PC-3 (cell line): Measurements from ENCODE around the gene CDC42BPB. TPM values are rescaled to one million over a fixed set of nuclear protein-coding genes. Genes with fewer than 3 reads are reported as not detected.

ENCODE experiments used
- ATAC-seq: fragments of 200-7000 bp; cut with Tn5 transposase; 2 replicates; pipeline ENCODE4 v1.9.1; 2020; ENCODE audit warnings: mild to moderate bottlenecking, moderate library complexity
- BruUV-seq: library from RNA; stranded (reverse); fragments of 400-500 nt; replicated peaks from 2 replicates; lab custom pipeline; 2021; lab: Mats Ljungman, UMichigan
- CTCF ChIA-PET: fragments of 300-600 bp; sonication (Branson Sonifier 250); formaldehyde crosslinking; loops from one replicate; lab custom pipeline; 2022; ENCODE audit warnings: antibody characterized with exemption; lab: Charles Lee
- POLR2A ChIA-PET: fragments of 300-600 bp; sonication (Branson Sonifier 250); formaldehyde crosslinking; loops from one replicate; lab custom pipeline; 2022; ENCODE audit warnings: antibody characterized with exemption; ENCODE audit not compliant: unreplicated experiment; lab: Charles Lee
- DNase-seq: peaks from one replicate; pipeline ENCODE4 v3.0.0-alpha.2; 2015
- H2AFZ ChIP-seq: fragments of 300-600 bp; sonication (generic); 2 replicates; pipeline ENCODE4 v1.6.0; 2016; ENCODE audit warnings: antibody characterized with exemption, low read length
- H3F3A ChIP-seq: fragments of 300-600 bp; sonication (generic); one replicate; pipeline ENCODE4 v1.6.0; 2017; ENCODE audit warnings: antibody characterized with exemption, low read length, control low read depth, mild to moderate bottlenecking; ENCODE audit not compliant: unreplicated experiment
- H3K27ac ChIP-seq: fragments of 300-600 bp; sonication (generic); 2 replicates; pipeline ENCODE4 v1.5.1; 2016; ENCODE audit warnings: mild to moderate bottlenecking, low read length
- H3K27me3 ChIP-seq: fragments of 300-600 bp; sonication (generic); 2 replicates; pipeline ENCODE4 v1.6.1; 2016; ENCODE audit warnings: low read length, mixed read lengths
- H3K36me3 ChIP-seq: fragments of 300-600 bp; sonication (generic); 2 replicates; pipeline ENCODE4 v1.6.1; 2016; ENCODE audit warnings: low read depth, mixed run types, low read length, mixed read lengths
- H3K4me1 ChIP-seq: fragments of 300-600 bp; sonication (generic); 2 replicates; pipeline ENCODE4 v1.5.1; 2016; ENCODE audit warnings: low read length; ENCODE audit not compliant: insufficient read depth
- H3K4me2 ChIP-seq: fragments of 300-600 bp; sonication (generic); 2 replicates; pipeline ENCODE4 v1.6.0; 2016; ENCODE audit warnings: low read length
- H3K4me3 ChIP-seq: fragments of 300-600 bp; sonication (generic); 2 replicates; pipeline ENCODE4 v1.5.1; 2016; ENCODE audit warnings: mild to moderate bottlenecking, low read length, mixed read lengths
- H3K79me2 ChIP-seq: fragments of 300-600 bp; sonication (generic); 2 replicates; pipeline ENCODE4 v1.6.1; 2017; ENCODE audit warnings: low read length, mixed read lengths
- H3K9ac ChIP-seq: fragments of 300-600 bp; sonication (generic); 2 replicates; pipeline ENCODE4 v1.6.0; 2016; ENCODE audit warnings: mild to moderate bottlenecking, low read length
- H3K9me2 ChIP-seq: fragments of 300-600 bp; sonication (generic); replicated peaks from 2 replicates; pipeline ENCODE4 v1.6.1; 2016; ENCODE audit warnings: mixed run types, low read length, mixed read lengths
- H3K9me3 ChIP-seq: fragments of 300-600 bp; sonication (generic); 2 replicates; pipeline ENCODE4 v1.6.1; 2016; ENCODE audit warnings: low read length, mixed read lengths
- H4K20me1 ChIP-seq: fragments of 300-600 bp; sonication (generic); 2 replicates; pipeline ENCODE4 v1.6.1; 2016; ENCODE audit warnings: low read length, mixed read lengths
- CTCF ChIP-seq: fragments of 300-600 bp; sonication (generic); conservative IDR thresholded peaks from 2 replicates; pipeline ENCODE4 v1.5.1; 2017; ENCODE audit warnings: antibody characterized with exemption, low read depth, mild to moderate bottlenecking, low read length
- EZH2 ChIP-seq: fragments of 300-600 bp; sonication (generic); IDR thresholded peaks from one replicate; pipeline ENCODE4 v1.6.1; 2017; ENCODE audit warnings: antibody characterized with exemption, mild to moderate bottlenecking, low read length; ENCODE audit not compliant: unreplicated experiment
- EZH2phosphoT487 ChIP-seq: fragments of 300-600 bp; sonication (generic); IDR thresholded peaks from 2 replicates; pipeline ENCODE4 v1.6.1; 2018; ENCODE audit warnings: mild to moderate bottlenecking, antibody characterized with exemption, low read length, borderline replicate concordance
- intact Hi-C: fragments of 100-400 bp; cut with micrococcal nuclease; formaldehyde crosslinking; loops from 2 replicates; pipeline ENCODE4 v1.9.0; 2023
- total RNA-seq: library from RNA; depleted of rRNA; stranded (reverse); fragments of >200 nt; gene quantifications from 2 replicates; pipeline ENCODE4 v1.2.3, GENCODE V29; 2014

CDC42BPB gene
- total RNA-seq, 1 experiment from 2014 or later: 73.0 TPM

DNA sequence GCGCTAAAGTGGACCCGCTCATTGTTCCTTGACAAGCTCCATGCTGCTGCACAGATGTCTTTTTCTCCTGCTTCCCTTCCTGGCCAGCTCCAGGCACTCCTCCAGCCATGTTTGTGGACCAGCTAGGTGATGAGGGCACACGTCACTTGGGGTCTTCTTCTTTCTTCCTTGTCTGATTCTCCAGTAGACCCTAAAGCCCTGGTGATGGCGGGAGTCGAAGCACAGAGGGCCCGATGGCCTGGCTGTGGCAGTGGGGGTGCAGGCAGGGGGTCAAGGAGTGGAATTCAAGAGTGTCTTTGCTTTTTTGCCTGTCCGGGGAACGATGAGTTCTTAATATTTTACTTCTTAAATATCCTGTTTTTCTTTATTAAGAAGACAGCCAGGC, 157.8 kb downstream of the CDC42BPB start:
- no peaks in the 10 kb centered on the region for H3K9me2 ChIP-seq
- no peaks in the 10 kb centered on the region for H3K9me3 ChIP-seq
- ChIA-PET POLR2A (interaction anchor here (0.7 kb wide), 1 partner anchor 132 kb away, joined by 20 read pairs; no protein-coding TSS in a partner anchor), CTCF (no interaction called here)
- no peaks in the 10 kb centered on the region for H3K27me3 ChIP-seq
- no peak overlapping the region for H3K4me2 ChIP-seq
- intact Hi-C loops: no loop called here
- no peak overlapping the region for H3K4me3 ChIP-seq
- no peaks in the 10 kb centered on the region for H3K79me2 ChIP-seq
- TF ChIP-seq CTCF (no peak), EZH2phosphoT487 (no peak), EZH2 (no peak)
- BruUV-seq: no TSS peak
- no peaks in the 10 kb centered on the region for H4K20me1 ChIP-seq
- H3K27ac ChIP-seq: no peak overlapping the region
- H2AFZ ChIP-seq: no peak overlapping the region
- H3K9ac ChIP-seq: no peak overlapping the region
- H3K4me1 ChIP-seq: no peaks in the 10 kb centered on the region
- no peaks in the 10 kb centered on the region for H3F3A ChIP-seq
- peaks cover 7% of the 10 kb centered on the region; the same call in 1 of the 2 replicates for H3K36me3 ChIP-seq
- ATAC-seq (no peak), DNase-seq (no peak)

GRCh38 chr14:102898776-102899515, 158.4 kb downstream of the CDC42BPB start:
- POLR2A ChIA-PET: no interaction called here
- BruUV-seq: no TSS peak

More at GRCh38 chr14:102898776-102899515, 158.4 kb downstream of the CDC42BPB start:
- no peaks in the 10 kb centered on the region for H3F3A ChIP-seq
- H3K9ac ChIP-seq: no peak overlapping the region
- no peak overlapping the region for H2AFZ ChIP-seq
- H3K36me3 ChIP-seq: peaks cover 7% of the 10 kb centered on the region; the same call in 1 of the 2 replicates
- CTCF ChIA-PET: no interaction called here
- H3K9me2 ChIP-seq: no peaks in the 10 kb centered on the region
- no peaks in the 10 kb centered on the region for H3K79me2 ChIP-seq
- DNase-seq (no peak), ATAC-seq (no peak)
- intact Hi-C loops: no loop called here
- H4K20me1 ChIP-seq: no peaks in the 10 kb centered on the region
- no peak overlapping the region for H3K4me2 ChIP-seq
- no peak for TF ChIP-seq CTCF
- TF ChIP-seq EZH2phosphoT487: no peak
- TF ChIP-seq EZH2: no peak
- no peak overlapping the region for H3K27ac ChIP-seq
- no peaks in the 10 kb centered on the region for H3K4me1 ChIP-seq
- no peak overlapping the region for H3K4me3 ChIP-seq
- H3K27me3 ChIP-seq: no peaks in the 10 kb centered on the region
- no peaks in the 10 kb centered on the region for H3K9me3 ChIP-seq
